GM19324 (cell line): ENCODE measurements around the gene SLC13A2.
"Not testable (repeated sequence)": the region's sequence is repeated elsewhere in the genome, so short reads cannot be mapped to it uniquely, and the experiment has no call there.

Experiments
- ATAC-seq: cut with Tn5 transposase; IDR thresholded peaks from one replicate; pipeline ENCODE4 v1.9.1; 2021; ENCODE audit warnings: mild to moderate bottlenecking, moderate library complexity; ENCODE audit not compliant: unreplicated experiment, low FRiP score

SLC13A2 gene

GRCh38 chr17:28473542-28473941 is at the start of gene SLC13A2:
TSS of gene SLC13A2 (plus strand) at chr17:28473644. CDS start at chr17:28473713, 69 bp downstream.
- ATAC-seq: no peak

GRCh38 chr17:28425206-28425605 is 48.2 kb upstream of the SLC13A2 start:
- no peak for ATAC-seq

- no peak for ATAC-seq
Measured at GRCh38 chr17:28426081-28426519, 47.3 kb upstream of the SLC13A2 start.

DNA sequence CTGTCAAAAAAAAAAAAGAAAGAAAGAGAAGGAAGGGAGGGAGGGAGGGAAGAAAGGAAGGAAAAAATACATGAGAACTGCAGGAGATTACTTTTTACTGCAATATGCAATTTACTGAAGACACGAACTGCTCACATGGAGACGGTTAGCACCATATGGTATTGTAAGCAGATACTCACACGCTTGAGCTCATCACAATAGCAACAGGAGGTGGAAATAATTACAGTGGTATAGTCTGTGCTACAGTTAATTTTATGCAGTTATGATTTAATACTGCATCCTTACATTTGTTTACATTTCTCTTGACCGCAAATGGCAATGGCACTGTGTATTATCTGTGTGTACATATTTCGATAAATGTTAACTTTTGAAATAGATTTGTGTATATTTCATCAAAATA is 46.1 kb upstream of the SLC13A2 start:
- no peak for ATAC-seq

DNA sequence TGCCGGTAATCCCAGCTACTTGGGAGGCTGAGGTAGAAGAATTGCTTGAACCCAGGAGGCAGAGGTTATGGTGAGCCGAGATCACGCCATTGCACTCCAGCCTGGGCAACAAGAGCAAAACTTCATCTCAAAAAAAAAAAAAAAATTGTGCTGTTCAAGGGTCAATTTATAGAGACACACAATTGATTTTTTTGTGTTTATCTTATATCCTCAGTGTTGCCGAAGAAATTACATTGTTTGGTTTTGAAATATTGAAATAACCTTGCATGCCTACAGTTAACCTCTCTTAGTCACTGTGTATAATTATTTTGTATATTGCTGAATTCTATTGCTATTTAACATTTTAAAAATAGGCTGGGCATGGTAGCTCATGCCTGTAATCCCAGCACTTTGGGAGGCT is 45.5 kb upstream of the SLC13A2 start:
- not testable (repeated sequence) for ATAC-seq

GRCh38 chr17:28433721-28434120 is 39.7 kb upstream of the SLC13A2 start:
- no peak for ATAC-seq

GRCh38 chr17:28434326-28434725 is 39.1 kb upstream of the SLC13A2 start:
- not testable (repeated sequence) for ATAC-seq

DNA sequence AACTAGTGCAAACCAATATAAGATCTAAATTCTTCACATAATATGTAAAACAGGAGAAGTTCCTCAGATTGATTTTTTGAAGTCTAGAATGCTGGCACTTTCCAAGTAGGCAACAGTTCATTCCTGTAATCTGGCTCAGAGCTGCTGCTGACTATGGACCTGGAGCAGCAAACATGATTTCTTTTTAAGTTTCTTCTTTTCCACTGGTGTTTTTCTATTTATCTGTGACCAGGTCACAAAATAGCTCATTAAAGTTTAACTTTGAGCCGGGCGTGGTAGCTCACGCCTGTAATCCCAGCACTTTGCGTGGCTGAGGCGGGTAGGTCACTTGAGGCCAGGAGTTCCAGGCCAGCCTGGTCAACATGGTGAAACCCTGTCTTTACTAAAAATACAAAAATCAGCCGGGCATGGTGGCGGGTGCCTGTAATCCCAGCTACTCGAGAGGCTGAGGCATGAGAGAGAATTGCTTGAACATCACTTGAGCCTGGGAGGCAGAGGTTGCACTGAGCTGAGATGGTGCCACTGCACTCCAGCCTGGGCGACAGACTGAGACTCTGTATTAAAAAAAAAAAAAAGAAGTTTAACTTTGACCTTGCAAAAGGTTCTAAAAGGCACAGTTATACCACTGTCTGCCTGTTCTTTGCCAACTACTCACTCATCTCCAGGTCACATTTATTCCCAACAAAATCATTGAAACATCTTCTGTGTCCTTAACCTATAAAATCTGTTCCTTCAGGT is 29.4 kb upstream of the SLC13A2 start:
- ATAC-seq: no peak

- no peak for ATAC-seq
Measured at GRCh38 chr17:28446716-28447395, 26.6 kb upstream of the SLC13A2 start.

DNA sequence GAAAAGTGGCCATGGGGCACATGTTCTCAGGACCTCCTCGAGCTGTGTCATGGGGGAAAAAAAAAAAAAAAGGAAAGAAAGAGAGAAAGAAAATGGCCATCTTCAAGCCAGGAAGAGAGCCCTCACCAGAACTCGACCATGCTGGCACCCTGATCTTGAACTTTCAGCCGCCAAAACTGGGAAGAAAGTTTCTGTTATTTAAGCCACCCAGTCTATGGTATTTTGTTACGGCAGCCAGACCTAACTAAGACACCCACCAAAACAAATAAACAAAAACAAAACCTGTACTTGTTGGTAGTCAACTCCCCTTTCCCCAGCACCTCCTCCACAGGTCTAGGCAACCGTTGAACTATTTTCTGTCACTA is 26.1 kb upstream of the SLC13A2 start:
- no peak for ATAC-seq

DNA sequence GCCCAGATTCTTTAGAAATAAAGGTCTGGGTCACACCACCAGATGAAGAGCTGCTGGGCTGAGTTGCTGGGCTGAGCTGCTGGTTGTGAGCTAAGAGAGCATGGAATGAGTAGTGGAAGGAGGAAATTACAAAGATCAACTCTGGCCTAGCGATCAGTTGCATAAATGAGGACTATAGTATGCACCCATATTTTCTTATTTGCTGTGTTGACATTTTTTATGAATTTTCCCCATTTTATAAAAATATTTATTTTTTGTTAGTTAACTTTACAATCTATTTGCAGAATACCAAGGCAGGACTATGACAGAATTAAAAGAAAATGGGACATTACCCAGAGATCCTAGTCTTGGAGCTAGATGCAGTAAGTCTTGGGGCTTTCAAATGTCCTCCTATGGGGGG is 23.6 kb upstream of the SLC13A2 start:
- ATAC-seq: no peak

- no peak for ATAC-seq
Measured at GRCh38 chr17:28457890-28458289, 15.6 kb upstream of the SLC13A2 start.

DNA sequence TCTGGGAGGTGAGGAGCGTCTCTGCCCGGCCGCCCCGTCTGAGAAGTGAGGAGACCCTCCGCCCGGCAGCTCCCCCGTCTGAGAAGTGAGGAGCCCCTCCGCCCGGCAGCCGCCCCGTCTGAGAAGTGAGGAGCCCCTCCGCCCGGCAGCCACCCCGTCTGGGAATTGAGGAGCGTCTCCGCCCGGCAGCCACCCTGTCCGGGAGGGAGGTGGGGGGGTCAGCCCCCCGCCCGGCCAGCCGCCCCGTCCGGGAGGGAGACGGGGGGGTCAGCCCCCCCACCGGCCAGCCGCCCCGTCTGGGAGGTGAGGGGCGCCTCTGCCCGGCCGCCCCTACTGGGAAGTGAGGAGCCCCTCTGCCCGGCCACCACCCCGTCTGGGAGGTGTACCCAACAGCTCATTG is 14.6 kb upstream of the SLC13A2 start:
- ATAC-seq: not testable (repeated sequence)

GRCh38 chr17:28460901-28461300 is 12.5 kb upstream of the SLC13A2 start:
- ATAC-seq: no peak

DNA sequence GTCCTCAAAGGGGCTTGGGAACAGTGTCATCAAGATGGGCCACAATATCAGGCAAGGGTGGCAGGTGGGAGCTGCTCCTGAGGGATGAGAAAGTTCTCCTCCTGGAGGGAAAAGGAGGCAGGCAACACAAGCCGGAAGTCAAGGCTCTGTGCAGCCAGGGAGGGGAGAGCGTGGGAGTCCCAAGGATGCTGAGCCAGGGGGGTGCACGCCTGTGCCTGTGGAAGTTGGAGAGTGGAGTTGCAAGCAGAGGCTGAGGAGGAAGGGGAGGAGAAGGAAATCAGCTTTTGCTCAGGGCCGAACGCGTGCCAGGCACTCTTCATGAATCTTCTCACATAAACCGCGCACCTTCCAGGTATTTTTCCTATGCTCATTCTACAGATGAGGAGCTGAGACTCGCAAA is 7.4 kb upstream of the SLC13A2 start:
- no peak for ATAC-seq

DNA sequence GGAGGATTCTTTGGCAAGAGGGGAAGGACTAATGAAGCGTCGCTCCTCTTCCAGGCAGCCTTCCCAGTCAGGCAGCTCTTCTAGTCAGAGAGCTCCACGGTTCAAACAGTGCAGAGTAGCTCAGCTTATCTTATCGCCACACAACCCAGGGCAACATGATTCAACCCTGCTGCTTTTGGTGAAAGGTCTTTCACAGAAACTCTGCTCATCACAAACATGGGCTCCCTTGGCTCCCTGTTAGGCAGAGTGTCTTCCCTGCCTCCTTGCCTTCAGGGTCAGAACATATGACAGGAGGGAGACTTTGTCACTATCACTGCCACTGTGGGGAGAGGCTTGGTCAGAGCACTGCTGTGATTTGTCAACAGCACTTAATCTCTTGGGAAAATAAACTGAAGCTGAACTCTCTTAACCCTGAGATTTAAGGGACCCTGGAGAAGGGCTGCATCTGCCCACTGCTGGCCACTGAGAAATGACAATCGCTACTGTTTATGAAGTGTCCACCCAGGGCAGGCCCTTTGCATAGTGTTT is 6.9 kb upstream of the SLC13A2 start:
- no peak for ATAC-seq

DNA sequence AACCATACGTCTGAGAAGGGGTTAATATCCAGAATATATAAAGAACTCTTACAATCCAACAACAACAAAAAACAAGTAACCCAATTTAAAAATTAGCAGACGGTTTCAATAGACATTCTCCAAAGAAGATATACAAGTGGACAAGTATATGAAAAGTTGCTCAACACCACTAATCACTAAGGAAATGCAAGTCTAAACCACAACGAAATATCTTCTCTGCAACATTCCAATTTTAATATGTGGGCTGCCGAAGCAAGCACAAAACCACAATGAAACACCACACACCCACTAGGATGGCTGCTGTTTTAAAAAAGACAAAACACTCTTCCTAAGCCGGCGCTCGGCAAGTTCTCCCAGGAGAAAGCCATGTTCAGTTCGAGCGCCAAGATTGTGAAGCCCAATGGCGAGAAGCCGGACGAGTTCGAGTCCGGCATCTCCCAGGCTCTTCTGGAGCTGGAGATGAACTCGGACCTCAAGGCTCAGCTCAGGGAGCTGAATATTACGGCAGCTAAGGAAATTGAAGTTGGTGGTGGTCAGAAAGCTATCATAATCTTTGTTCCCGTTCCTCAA is 5.9 kb upstream of the SLC13A2 start:
- ATAC-seq: no peak

DNA sequence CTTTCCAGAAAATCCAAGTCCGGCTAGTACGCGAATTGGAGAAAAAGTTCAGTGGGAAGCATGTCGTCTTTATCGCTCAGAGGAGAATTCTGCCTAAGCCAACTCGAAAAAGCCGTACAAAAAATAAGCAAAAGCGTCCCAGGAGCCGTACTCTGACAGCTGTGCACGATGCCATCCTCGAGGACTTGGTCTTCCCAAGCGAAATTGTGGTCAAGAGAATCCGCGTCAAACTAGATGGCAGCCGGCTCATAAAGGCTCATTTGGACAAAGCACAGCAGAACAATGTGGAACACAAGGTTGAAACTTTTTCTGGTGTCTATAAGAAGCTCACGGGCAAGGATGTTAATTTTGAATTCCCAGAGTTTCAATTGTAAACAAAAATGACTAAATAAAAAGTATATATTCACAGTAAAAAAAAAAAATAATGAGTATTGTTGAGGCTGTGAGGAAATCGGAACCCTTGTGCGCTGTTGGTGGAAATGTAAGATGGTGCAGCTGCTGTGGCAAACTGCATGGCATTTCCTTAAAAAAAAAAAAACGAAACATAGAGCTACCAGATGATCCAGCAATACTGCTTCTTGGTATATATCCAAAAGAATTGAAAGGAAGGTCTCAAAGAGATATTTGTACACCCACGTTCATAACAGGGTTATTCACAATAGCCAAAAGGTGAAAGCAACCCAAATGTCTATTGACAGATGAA is 5.3 kb upstream of the SLC13A2 start:
- ATAC-seq: not testable (repeated sequence)

GRCh38 chr17:28468781-28469180 is 4.7 kb upstream of the SLC13A2 start:
- ATAC-seq: no peak

- no peak for ATAC-seq
Measured at GRCh38 chr17:28469376-28469775, 4.1 kb upstream of the SLC13A2 start.
